Measurements from ENCODE around the gene CFAP92. TPM values are rescaled to one million over a fixed set of nuclear protein-coding genes. Genes with fewer than 3 reads are reported as not detected.

The CFAP92 gene
- total RNA-seq, 1 donor from 2014 or later, result 0.15 TPM

GRCh38 chr3:129007792-129008191 lies 13.9 kb upstream of the CFAP92 start:
- DNase-seq (ENCODE audit: low read depth), result no peak

GRCh38 chr3:129006864-129007263 lies 13.0 kb upstream of the CFAP92 start:
- DNase-seq (ENCODE audit: low read depth), result no peak

GRCh38 chr3:129005526-129006303 lies 11.8 kb upstream of the CFAP92 start:
- no peak for DNase-seq (ENCODE audit: low read depth)

- no peak for DNase-seq (ENCODE audit: low read depth)
These were observed 10.9 kb upstream of the CFAP92 start for GRCh38 chr3:129004639-129005295.

- no peak for DNase-seq (ENCODE audit: low read depth)
These were observed 9.8 kb upstream of the CFAP92 start for GRCh38 chr3:129003578-129004112.

GRCh38 chr3:129002573-129003569 lies 9.0 kb upstream of the CFAP92 start:
- DNase-seq (ENCODE audit: low read depth), result no peak

- DNase-seq (ENCODE audit: low read depth), result no peak
These were observed 8.1 kb upstream of the CFAP92 start for GRCh38 chr3:129001806-129002572.

- no peak for DNase-seq (ENCODE audit: low read depth)
These were observed 7.4 kb upstream of the CFAP92 start, which contains the start of gene EFCC1 for GRCh38 chr3:129001101-129001805. Gene EFCC1 (plus strand): TSS chr3:129001304. CDS start chr3:129001629, 325 bp downstream.

GRCh38 chr3:129000742-129001100 lies 6.8 kb upstream of the CFAP92 start:
- no peak for DNase-seq (ENCODE audit: low read depth)

GRCh38 chr3:128999102-128999501 lies 5.2 kb upstream of the CFAP92 start:
- no peak for DNase-seq (ENCODE audit: low read depth)

GRCh38 chr3:128998561-128998960 lies 4.7 kb upstream of the CFAP92 start:
- DNase-seq (ENCODE audit: low read depth), result no peak

GRCh38 chr3:128997486-128998133 lies 3.7 kb upstream of the CFAP92 start:
- DNase-seq (ENCODE audit: low read depth), result no peak

- DNase-seq (ENCODE audit: low read depth), result no peak
These were observed 2.9 kb upstream of the CFAP92 start for GRCh38 chr3:128996726-128997125.

GRCh38 chr3:128996200-128996599 lies 2.3 kb upstream of the CFAP92 start:
- DNase-seq (ENCODE audit: low read depth), result no peak

GRCh38 chr3:128995737-128996136 lies 1.9 kb upstream of the CFAP92 start:
- DNase-seq (ENCODE audit: low read depth), result no peak

GRCh38 chr3:128994581-128995546 lies 988 bp upstream of the CFAP92 start:
- DNase-seq (ENCODE audit: low read depth), result no peak

GRCh38 chr3:128994173-128994512 lies 267 bp upstream of the CFAP92 start:
- DNase-seq (ENCODE audit: low read depth), result no peak

GRCh38 chr3:128992926-128993460 lies 883 bp downstream of the CFAP92 start:
- no peak for DNase-seq (ENCODE audit: low read depth)
